WTC11 (cell line): ENCODE results near the gene SPTLC2.

Experiments
- CBFB ChIP-seq: sonication (generic); formaldehyde crosslinking; IDR thresholded peaks from 2 replicates; pipeline ENCODE4 v1.8.1; 2022; ENCODE audit warnings: mild to moderate bottlenecking, low read depth, missing genetic modification reagents
- CTCF ChIP-seq: fragments of 200-600 bp; IDR thresholded peaks from 2 replicates; pipeline ENCODE4 v1.8.0; 2022; ENCODE audit warnings: antibody characterized with exemption
- ESRRA ChIP-seq: sonication (generic); formaldehyde crosslinking; IDR thresholded peaks from 2 replicates; pipeline ENCODE4 v1.8.1; 2022; ENCODE audit warnings: mild to moderate bottlenecking, missing genetic modification reagents, borderline replicate concordance
- GRHL2 ChIP-seq: fragments of 250-450 bp; sonication (Bioruptor Pico); IDR thresholded peaks from 2 replicates; pipeline ENCODE4 v1.8.0; 2022; ENCODE audit warnings: mild to moderate bottlenecking, moderate library complexity; ENCODE audit not compliant: insufficient replicate concordance, severe bottlenecking
- JUN ChIP-seq: sonication (generic); formaldehyde crosslinking; IDR thresholded peaks from 2 replicates; pipeline ENCODE4 v1.8.0; 2023; ENCODE audit warnings: mild to moderate bottlenecking, missing genetic modification reagents
- KAT7 ChIP-seq: sonication (generic); formaldehyde crosslinking; IDR thresholded peaks from 2 replicates; pipeline ENCODE4 v1.8.1; 2023; ENCODE audit warnings: missing genetic modification reagents, mild to moderate bottlenecking, borderline replicate concordance
- RELA ChIP-seq: sonication (generic); formaldehyde crosslinking; IDR thresholded peaks from 2 replicates; pipeline ENCODE4 v1.8.1; 2022; ENCODE audit warnings: missing genetic modification reagents, mild to moderate bottlenecking, borderline replicate concordance
- SP1 ChIP-seq: sonication (generic); formaldehyde crosslinking; conservative IDR thresholded peaks from 2 replicates; pipeline ENCODE4 v1.8.1; 2022; ENCODE audit warnings: missing genetic modification reagents
- USF2 ChIP-seq: sonication (generic); formaldehyde crosslinking; IDR thresholded peaks from 2 replicates; pipeline ENCODE4 v1.8.1; 2023; ENCODE audit warnings: mild to moderate bottlenecking, missing genetic modification reagents, moderate library complexity
- ZNF232 ChIP-seq: sonication (generic); formaldehyde crosslinking; IDR thresholded peaks from 2 replicates; pipeline ENCODE4 v1.8.0; 2022; ENCODE audit warnings: mild to moderate bottlenecking, missing genetic modification reagents
- ZNF263 ChIP-seq: sonication (generic); formaldehyde crosslinking; IDR thresholded peaks from 2 replicates; pipeline ENCODE4 v1.8.1; 2022; ENCODE audit warnings: low read depth, mild to moderate bottlenecking, moderate library complexity, missing genetic modification reagents
- ZNF416 ChIP-seq: fragments of 250-450 bp; sonication (Bioruptor Pico); IDR thresholded peaks from 2 replicates; pipeline ENCODE4 v1.9.0; 2021; ENCODE audit warnings: mild to moderate bottlenecking, inconsistent platforms
- TF ChIP-seq, protein P1 (sequence below): sonication (generic); formaldehyde crosslinking; IDR thresholded peaks from 2 replicates; pipeline ENCODE4 v1.8.1; 2023; ENCODE audit warnings: mild to moderate bottlenecking, missing genetic modification reagents, borderline replicate concordance
- TF ChIP-seq, protein P2 (sequence below): sonication (generic); formaldehyde crosslinking; IDR thresholded peaks from 2 replicates; pipeline ENCODE4 v1.8.0; 2023; ENCODE audit warnings: mild to moderate bottlenecking, missing genetic modification reagents

GRCh38 chr14:77580964-77581505 lies 35.4 kb downstream of the SPTLC2 start:
- TF ChIP-seq ESRRA (CRISPR knock-in tag) (no peak), GRHL2 (CRISPR knock-in tag) (no peak), CTCF (no peak), ZNF232 (CRISPR knock-in tag) (no peak), ZNF416 (CRISPR knock-in tag) (no peak), CBFB (no peak), RELA (no peak), JUN (no peak), KAT7 (no peak), USF2 (CRISPR knock-in tag) (no peak), ZNF263 (CRISPR knock-in tag) (no peak), SP1 (CRISPR knock-in tag) (no peak)
- TF ChIP-seq, protein P1, sequence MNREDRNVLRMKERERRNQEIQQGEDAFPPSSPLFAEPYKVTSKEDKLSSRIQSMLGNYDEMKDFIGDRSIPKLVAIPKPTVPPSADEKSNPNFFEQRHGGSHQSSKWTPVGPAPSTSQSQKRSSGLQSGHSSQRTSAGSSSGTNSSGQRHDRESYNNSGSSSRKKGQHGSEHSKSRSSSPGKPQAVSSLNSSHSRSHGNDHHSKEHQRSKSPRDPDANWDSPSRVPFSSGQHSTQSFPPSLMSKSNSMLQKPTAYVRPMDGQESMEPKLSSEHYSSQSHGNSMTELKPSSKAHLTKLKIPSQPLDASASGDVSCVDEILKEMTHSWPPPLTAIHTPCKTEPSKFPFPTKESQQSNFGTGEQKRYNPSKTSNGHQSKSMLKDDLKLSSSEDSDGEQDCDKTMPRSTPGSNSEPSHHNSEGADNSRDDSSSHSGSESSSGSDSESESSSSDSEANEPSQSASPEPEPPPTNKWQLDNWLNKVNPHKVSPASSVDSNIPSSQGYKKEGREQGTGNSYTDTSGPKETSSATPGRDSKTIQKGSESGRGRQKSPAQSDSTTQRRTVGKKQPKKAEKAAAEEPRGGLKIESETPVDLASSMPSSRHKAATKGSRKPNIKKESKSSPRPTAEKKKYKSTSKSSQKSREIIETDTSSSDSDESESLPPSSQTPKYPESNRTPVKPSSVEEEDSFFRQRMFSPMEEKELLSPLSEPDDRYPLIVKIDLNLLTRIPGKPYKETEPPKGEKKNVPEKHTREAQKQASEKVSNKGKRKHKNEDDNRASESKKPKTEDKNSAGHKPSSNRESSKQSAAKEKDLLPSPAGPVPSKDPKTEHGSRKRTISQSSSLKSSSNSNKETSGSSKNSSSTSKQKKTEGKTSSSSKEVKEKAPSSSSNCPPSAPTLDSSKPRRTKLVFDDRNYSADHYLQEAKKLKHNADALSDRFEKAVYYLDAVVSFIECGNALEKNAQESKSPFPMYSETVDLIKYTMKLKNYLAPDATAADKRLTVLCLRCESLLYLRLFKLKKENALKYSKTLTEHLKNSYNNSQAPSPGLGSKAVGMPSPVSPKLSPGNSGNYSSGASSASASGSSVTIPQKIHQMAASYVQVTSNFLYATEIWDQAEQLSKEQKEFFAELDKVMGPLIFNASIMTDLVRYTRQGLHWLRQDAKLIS (CRISPR knock-in tag), result no peak
- TF ChIP-seq, protein P2, sequence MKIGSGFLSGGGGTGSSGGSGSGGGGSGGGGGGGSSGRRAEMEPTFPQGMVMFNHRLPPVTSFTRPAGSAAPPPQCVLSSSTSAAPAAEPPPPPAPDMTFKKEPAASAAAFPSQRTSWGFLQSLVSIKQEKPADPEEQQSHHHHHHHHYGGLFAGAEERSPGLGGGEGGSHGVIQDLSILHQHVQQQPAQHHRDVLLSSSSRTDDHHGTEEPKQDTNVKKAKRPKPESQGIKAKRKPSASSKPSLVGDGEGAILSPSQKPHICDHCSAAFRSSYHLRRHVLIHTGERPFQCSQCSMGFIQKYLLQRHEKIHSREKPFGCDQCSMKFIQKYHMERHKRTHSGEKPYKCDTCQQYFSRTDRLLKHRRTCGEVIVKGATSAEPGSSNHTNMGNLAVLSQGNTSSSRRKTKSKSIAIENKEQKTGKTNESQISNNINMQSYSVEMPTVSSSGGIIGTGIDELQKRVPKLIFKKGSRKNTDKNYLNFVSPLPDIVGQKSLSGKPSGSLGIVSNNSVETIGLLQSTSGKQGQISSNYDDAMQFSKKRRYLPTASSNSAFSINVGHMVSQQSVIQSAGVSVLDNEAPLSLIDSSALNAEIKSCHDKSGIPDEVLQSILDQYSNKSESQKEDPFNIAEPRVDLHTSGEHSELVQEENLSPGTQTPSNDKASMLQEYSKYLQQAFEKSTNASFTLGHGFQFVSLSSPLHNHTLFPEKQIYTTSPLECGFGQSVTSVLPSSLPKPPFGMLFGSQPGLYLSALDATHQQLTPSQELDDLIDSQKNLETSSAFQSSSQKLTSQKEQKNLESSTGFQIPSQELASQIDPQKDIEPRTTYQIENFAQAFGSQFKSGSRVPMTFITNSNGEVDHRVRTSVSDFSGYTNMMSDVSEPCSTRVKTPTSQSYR (CRISPR knock-in tag), result no peak
